Measurements from ENCODE around the gene PHF13.

DNA sequence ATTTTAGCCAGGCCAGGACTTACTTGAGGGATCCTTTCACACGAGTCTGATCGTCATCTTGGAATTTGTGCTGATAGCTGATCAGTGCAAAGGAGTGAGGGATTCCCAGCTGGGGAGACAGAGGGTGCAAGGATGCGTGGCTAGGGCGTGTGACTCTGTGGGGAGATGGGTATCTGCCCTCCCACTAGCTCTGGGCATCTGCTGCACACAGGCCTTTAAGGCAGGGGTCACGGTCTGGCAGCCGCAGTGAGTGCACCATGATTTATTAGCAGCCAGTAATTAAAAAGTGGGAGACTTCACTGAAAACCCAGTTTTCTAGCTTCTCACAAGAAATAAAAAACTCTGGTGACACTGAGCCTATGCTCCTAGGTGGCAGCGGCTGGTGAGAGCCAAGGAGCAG, 31.5 kb downstream of the PHF13 start:
- no peak for TF ChIP-seq CTCF (IDR thresholded peaks at IDR 0.05; ENCODE audit: low read depth, low read length, missing input control)
- no peak for TF ChIP-seq REST (IDR thresholded peaks at IDR 0.05)
- no peak for TF ChIP-seq JUND (IDR thresholded peaks at IDR 0.05)
- no peak for TF ChIP-seq TAF1 (conservative IDR thresholded peaks at IDR 0.05)

Measured in liver (tissue), 3 donors.